Liver (tissue), 3 donors: ENCODE measurements around the gene UBR4.

Experiments
- GABPA ChIP-seq, 2 donors: IDR thresholded peaks in 1 of 2; conservative IDR thresholded peaks in 1 of 2; 2 replicates each; pipeline ENCODE4 v1.6.1; 2016; ENCODE audit warnings: antibody characterized with exemption in 2 of 2, mild to moderate bottlenecking in 1 of 2, moderate library complexity in 1 of 2
- JUND ChIP-seq, 2 donors: IDR thresholded peaks; 2 replicates each; pipeline ENCODE4 v1.6.1; 2016; ENCODE audit warnings: antibody characterized with exemption in 2 of 2
- MAX ChIP-seq: IDR thresholded peaks from 2 replicates; pipeline ENCODE4 v1.6.1; 2016; ENCODE audit warnings: antibody characterized with exemption
- NR2F2 ChIP-seq: IDR thresholded peaks from 2 replicates; pipeline ENCODE4 v1.6.1; 2016; ENCODE audit warnings: antibody characterized with exemption
- RAD21 ChIP-seq, 2 donors: IDR thresholded peaks; 2 replicates each; pipeline ENCODE4 v1.6.1; 2016; ENCODE audit warnings: antibody characterized with exemption in 2 of 2, mild to moderate bottlenecking in 2 of 2
- REST ChIP-seq: IDR thresholded peaks from 2 replicates; pipeline ENCODE4 v1.6.1; 2016; ENCODE audit warnings: antibody characterized with exemption, mild to moderate bottlenecking
- RXRA ChIP-seq, 2 donors: IDR thresholded peaks; 2 replicates each; pipeline ENCODE4 v1.6.1; 2017 to 2018; ENCODE audit warnings: antibody characterized with exemption in 2 of 2, mild to moderate bottlenecking in 1 of 2
- SP1 ChIP-seq: IDR thresholded peaks from 2 replicates; pipeline ENCODE4 v1.6.1; 2018; ENCODE audit warnings: antibody characterized with exemption, mild to moderate bottlenecking
- TAF1 ChIP-seq: conservative IDR thresholded peaks from 2 replicates; pipeline ENCODE4 v1.6.1; 2016; ENCODE audit warnings: antibody characterized with exemption, mild to moderate bottlenecking
- YY1 ChIP-seq: IDR thresholded peaks from 2 replicates; pipeline ENCODE4 v1.6.1; 2016; ENCODE audit warnings: antibody characterized with exemption, mild to moderate bottlenecking
- TF ChIP-seq, protein P1 (sequence below): fragments of 150-350 bp; IDR thresholded peaks from 2 replicates; pipeline ENCODE4 v1.5.1; 2017; ENCODE audit warnings: improper control_type of control experiment, low read depth, low read length; ENCODE audit not compliant: missing input control
- TF ChIP-seq, protein P2 (sequence below): IDR thresholded peaks from 2 replicates; pipeline ENCODE4 v1.6.1; 2016; ENCODE audit warnings: antibody characterized with exemption
- TF ChIP-seq, protein P3 (sequence below): IDR thresholded peaks from 2 replicates; pipeline ENCODE4 v1.6.1; 2016; ENCODE audit warnings: antibody characterized with exemption
- donor health status: healthy.
- donor health status: healthy.

DNA sequence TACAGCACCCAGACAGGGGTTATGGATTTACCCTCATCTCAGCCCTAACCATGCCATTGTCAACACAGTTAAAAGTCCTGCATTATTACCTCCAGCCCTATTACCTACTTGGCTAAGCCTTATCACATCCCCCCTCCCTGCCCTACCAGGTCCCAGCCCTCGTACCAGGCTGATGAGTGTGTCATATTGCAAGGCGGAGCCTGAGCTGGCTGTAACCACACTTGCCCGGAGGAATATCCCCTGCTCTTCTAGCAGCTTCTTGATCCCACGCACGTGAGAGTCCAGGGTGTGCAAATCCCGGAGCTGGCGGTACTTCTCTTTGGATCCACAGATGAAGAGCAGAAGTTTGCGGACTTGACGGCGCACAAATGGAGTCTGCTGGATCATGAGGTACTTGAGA lies 87.4 kb downstream of the UBR4 start:
- TF ChIP-seq REST: no peak
- TF ChIP-seq, protein P1, sequence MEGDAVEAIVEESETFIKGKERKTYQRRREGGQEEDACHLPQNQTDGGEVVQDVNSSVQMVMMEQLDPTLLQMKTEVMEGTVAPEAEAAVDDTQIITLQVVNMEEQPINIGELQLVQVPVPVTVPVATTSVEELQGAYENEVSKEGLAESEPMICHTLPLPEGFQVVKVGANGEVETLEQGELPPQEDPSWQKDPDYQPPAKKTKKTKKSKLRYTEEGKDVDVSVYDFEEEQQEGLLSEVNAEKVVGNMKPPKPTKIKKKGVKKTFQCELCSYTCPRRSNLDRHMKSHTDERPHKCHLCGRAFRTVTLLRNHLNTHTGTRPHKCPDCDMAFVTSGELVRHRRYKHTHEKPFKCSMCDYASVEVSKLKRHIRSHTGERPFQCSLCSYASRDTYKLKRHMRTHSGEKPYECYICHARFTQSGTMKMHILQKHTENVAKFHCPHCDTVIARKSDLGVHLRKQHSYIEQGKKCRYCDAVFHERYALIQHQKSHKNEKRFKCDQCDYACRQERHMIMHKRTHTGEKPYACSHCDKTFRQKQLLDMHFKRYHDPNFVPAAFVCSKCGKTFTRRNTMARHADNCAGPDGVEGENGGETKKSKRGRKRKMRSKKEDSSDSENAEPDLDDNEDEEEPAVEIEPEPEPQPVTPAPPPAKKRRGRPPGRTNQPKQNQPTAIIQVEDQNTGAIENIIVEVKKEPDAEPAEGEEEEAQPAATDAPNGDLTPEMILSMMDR: no peak
- TF ChIP-seq, protein P2, sequence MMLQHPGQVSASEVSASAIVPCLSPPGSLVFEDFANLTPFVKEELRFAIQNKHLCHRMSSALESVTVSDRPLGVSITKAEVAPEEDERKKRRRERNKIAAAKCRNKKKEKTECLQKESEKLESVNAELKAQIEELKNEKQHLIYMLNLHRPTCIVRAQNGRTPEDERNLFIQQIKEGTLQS: no peak
- no peak for TF ChIP-seq JUND (IDR thresholded peaks at IDR 0.05)
- TF ChIP-seq NR2F2: no peak
- no peak for TF ChIP-seq GABPA (IDR thresholded peaks at IDR 0.05 in 1 of 2, conservative IDR thresholded peaks at IDR 0.05 in 1 of 2)
- TF ChIP-seq TAF1: no peak
- TF ChIP-seq MAX: no peak
- TF ChIP-seq YY1: no peak
- TF ChIP-seq SP1: no peak
- TF ChIP-seq RAD21 (IDR thresholded peaks at IDR 0.05): no peak
- TF ChIP-seq RXRA (IDR thresholded peaks at IDR 0.05): peak in 1 of 2 donors; percentile 21
- TF ChIP-seq, protein P3, sequence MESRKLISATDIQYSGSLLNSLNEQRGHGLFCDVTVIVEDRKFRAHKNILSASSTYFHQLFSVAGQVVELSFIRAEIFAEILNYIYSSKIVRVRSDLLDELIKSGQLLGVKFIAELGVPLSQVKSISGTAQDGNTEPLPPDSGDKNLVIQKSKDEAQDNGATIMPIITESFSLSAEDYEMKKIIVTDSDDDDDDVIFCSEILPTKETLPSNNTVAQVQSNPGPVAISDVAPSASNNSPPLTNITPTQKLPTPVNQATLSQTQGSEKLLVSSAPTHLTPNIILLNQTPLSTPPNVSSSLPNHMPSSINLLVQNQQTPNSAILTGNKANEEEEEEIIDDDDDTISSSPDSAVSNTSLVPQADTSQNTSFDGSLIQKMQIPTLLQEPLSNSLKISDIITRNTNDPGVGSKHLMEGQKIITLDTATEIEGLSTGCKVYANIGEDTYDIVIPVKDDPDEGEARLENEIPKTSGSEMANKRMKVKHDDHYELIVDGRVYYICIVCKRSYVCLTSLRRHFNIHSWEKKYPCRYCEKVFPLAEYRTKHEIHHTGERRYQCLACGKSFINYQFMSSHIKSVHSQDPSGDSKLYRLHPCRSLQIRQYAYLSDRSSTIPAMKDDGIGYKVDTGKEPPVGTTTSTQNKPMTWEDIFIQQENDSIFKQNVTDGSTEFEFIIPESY: no peak
